ENCODE data around the gene MET. TPM values are rescaled to one million over a fixed set of nuclear protein-coding genes. Genes with fewer than 3 reads are reported as not detected.
A peak's percentile ranks its signal among the peaks of the same experiment; 100 is the strongest.

The MET gene
- total and polyA plus RNA-seq, 2 of the 13 experiments (the other 11 are each of a cell fraction or from before 2014, with no cell fraction given) = 21.8 to 31.5 TPM

DNA sequence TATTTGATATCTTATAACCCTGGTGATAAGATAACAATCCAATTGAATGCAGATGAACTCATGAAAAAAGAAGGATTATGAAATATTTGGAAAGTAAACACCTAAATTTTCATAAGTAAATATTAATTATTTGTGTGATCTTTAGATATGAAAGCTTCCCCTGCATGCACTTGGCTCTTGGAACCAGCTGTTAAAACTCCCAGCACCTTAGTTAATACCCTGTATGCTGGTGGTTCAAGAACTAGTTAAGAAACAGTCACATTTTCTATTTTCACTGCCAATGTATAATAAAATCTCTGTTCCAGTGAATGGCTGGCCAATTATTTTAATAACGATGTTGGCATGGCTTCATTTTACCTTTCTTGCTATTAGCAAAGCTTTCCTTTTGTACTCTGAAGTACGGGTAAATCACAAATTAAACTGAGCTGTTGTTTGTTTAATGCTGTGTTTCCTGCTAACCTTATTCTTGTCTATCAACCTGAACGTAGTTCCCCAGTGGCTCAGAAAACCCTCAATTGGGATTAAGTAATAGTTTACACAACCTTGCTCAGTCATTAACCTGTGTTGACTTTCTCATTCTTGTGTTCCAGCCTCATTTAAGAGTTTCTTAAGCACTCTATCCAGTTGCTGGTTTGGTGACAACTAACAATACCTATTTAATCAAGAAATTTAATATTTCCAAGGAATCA, 38.9 kb downstream of the MET start:
- intact Hi-C loops (cut with micrococcal nuclease; ENCODE audit: unreplicated experiment) (no loop called here), in situ Hi-C loops (cut with HindIII; ENCODE audit: extremely low pct_ligation_motif_present, low pct_unique_long_range_greater_than_20kb) (no loop called here)
- DNase-seq (ENCODE audit: low spot score) (peak; percentile 56), FAIRE-seq (peak; percentile 77), ATAC-seq (peak; percentile 74)
- 0 out of 5 replicates have a peak, but pooled peaks cover 0 to 1% of the 10 kb centered on the region in 2 experiments for H3K36me3 ChIP-seq (replicated peaks in 1 of 2; ENCODE audit: control insufficient read depth in 1 of 2, insufficient read depth in 2 of 2, low read length in 2 of 2)
- BruUV-seq (replicated peaks) = no TSS peak
- H3K27me3 ChIP-seq (ENCODE audit: control insufficient read depth in 1 of 2, insufficient read depth in 2 of 2, low read length in 2 of 2) = no peaks in the 10 kb centered on the region
- H3K9ac ChIP-seq (ENCODE audit: insufficient read depth, low read depth, low read length) = no peak overlapping the region
- ChIA-PET CTCF (ENCODE audit: low intra/inter-chr PET ratio, low total read pairs) (no interaction called here), POLR2A (no interaction called here)
- WGBS (ENCODE audit: low lambda C conversion rate) = 11% methylated on average over 3 of the region's 3 CpGs
- peak overlapping the region; percentile 36; the same call in 1 of the 2 replicates for H3K4me2 ChIP-seq (ENCODE audit: low read depth, low read length)
- H3K4me1 ChIP-seq (ENCODE audit: insufficient read depth, low read length) = peaks cover 32% of the 10 kb centered on the region
- H3K27ac ChIP-seq (ENCODE audit: extremely low read length, insufficient read depth, low read length) = no peak overlapping the region
- no peaks in the 10 kb centered on the region for H4K20me1 ChIP-seq (ENCODE audit: insufficient read depth, low read length)
- H3K4me3 ChIP-seq (replicated peaks in 1 of 3; ENCODE audit: insufficient read depth in 1 of 3, low read depth in 2 of 3, low read length in 3 of 3) = no peak overlapping the region; a peak in 1 of 6 replicates
- H3K9me3 ChIP-seq (ENCODE audit: low read length) = no peaks in the 10 kb centered on the region
- H2AFZ ChIP-seq (ENCODE audit: low read length) = no peak overlapping the region
- H3K79me2 ChIP-seq (ENCODE audit: insufficient read depth, low read length) = peaks cover 4% of the 10 kb centered on the region
- TF ChIP-seq, protein P1, sequence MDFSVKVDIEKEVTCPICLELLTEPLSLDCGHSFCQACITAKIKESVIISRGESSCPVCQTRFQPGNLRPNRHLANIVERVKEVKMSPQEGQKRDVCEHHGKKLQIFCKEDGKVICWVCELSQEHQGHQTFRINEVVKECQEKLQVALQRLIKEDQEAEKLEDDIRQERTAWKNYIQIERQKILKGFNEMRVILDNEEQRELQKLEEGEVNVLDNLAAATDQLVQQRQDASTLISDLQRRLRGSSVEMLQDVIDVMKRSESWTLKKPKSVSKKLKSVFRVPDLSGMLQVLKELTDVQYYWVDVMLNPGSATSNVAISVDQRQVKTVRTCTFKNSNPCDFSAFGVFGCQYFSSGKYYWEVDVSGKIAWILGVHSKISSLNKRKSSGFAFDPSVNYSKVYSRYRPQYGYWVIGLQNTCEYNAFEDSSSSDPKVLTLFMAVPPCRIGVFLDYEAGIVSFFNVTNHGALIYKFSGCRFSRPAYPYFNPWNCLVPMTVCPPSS (IDR thresholded peaks at IDR 0.05) = no peak
- TF ChIP-seq ZNF703 (CRISPR knock-in tag; IDR thresholded peaks at IDR 0.05; ENCODE audit: borderline replicate concordance) (no peak), JUN (CRISPR knock-in tag; IDR thresholded peaks at IDR 0.05) (no peak), CC2D1A (CRISPR knock-in tag; IDR thresholded peaks at IDR 0.05) (no peak), PITX1 (CRISPR knock-in tag; IDR thresholded peaks at IDR 0.05) (peak; percentile 83; the same call in 1 of the 2 replicates), MEIS2 (CRISPR knock-in tag; IDR thresholded peaks at IDR 0.05) (no peak), ZNF256 (CRISPR knock-in tag; conservative IDR thresholded peaks at IDR 0.05) (no peak), ZNF777 (CRISPR knock-in tag; IDR thresholded peaks at IDR 0.05) (no peak), POGZ (CRISPR knock-in tag; IDR thresholded peaks at IDR 0.05) (peak; percentile 38; the same call in 1 of the 2 replicates), REST (IDR thresholded peaks at IDR 0.05; ENCODE audit: borderline replicate concordance in 1 of 2, low read depth in 1 of 2, low read length in 2 of 2) (no peak), IRX3 (CRISPR knock-in tag; IDR thresholded peaks at IDR 0.05; ENCODE audit: borderline replicate concordance, low read depth) (no peak), HDAC1 (CRISPR knock-in tag; IDR thresholded peaks at IDR 0.05) (no peak), RXRB (CRISPR knock-in tag; IDR thresholded peaks at IDR 0.05; ENCODE audit: borderline replicate concordance) (peak; percentile 71; the same call in 1 of the 2 replicates), ZNF460 (CRISPR knock-in tag; IDR thresholded peaks at IDR 0.05; ENCODE audit: borderline replicate concordance) (no peak), ZFP1 (CRISPR knock-in tag; IDR thresholded peaks at IDR 0.05) (no peak), FOXJ3 (CRISPR knock-in tag; IDR thresholded peaks at IDR 0.05; ENCODE audit: borderline replicate concordance) (peak; percentile 76; the same call in 1 of the 2 replicates)
- TF ChIP-seq, protein P2, sequence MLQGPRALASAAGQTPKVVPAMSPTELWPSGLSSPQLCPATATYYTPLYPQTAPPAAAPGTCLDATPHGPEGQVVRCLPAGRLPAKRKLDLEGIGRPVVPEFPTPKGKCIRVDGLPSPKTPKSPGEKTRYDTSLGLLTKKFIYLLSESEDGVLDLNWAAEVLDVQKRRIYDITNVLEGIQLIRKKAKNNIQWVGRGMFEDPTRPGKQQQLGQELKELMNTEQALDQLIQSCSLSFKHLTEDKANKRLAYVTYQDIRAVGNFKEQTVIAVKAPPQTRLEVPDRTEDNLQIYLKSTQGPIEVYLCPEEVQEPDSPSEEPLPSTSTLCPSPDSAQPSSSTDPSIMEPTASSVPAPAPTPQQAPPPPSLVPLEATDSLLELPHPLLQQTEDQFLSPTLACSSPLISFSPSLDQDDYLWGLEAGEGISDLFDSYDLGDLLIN (CRISPR knock-in tag; IDR thresholded peaks at IDR 0.05; ENCODE audit: borderline replicate concordance) = no peak
- TF ChIP-seq, protein P3, sequence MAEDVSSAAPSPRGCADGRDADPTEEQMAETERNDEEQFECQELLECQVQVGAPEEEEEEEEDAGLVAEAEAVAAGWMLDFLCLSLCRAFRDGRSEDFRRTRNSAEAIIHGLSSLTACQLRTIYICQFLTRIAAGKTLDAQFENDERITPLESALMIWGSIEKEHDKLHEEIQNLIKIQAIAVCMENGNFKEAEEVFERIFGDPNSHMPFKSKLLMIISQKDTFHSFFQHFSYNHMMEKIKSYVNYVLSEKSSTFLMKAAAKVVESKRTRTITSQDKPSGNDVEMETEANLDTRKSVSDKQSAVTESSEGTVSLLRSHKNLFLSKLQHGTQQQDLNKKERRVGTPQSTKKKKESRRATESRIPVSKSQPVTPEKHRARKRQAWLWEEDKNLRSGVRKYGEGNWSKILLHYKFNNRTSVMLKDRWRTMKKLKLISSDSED (CRISPR knock-in tag; IDR thresholded peaks at IDR 0.05) = no peak

All from HepG2 (cell line).